Neural cell (in vitro differentiated cells): ENCODE data around the gene PNPLA7.

Experiments
- CTCF ChIP-seq: fragments of 450-650 bp; IDR thresholded peaks from 2 replicates; pipeline ENCODE4 v1.5.1; 2014; ENCODE audit warnings: antibody characterized with exemption, mild to moderate bottlenecking, moderate library complexity; ENCODE audit not compliant: poor library complexity, severe bottlenecking
- REST ChIP-seq: IDR thresholded peaks from 2 replicates; pipeline ENCODE4 v1.6.1; 2012; ENCODE audit warnings: borderline replicate concordance
- SMC3 ChIP-seq: fragments of 450-650 bp; conservative IDR thresholded peaks from 2 replicates; pipeline ENCODE4 v1.6.1; 2014; ENCODE audit warnings: antibody characterized with exemption, mild to moderate bottlenecking, moderate library complexity; ENCODE audit not compliant: poor library complexity

- no peak for TF ChIP-seq CTCF
- no peak for TF ChIP-seq SMC3
- TF ChIP-seq REST: no peak
Observed at GRCh38 chr9:137475666-137476065, 74.5 kb downstream of the PNPLA7 start.
